Brain microvascular endothelial cell (primary cell): ENCODE results near the gene ANTXR1.

Source experiments
- DNase-seq: peaks from one replicate; pipeline ENCODE4 v3.0.0-alpha.2; 2020
- H3K27ac ChIP-seq: fragments of 250-450 bp; sonication (Bioruptor Pico); 2 replicates; pipeline ENCODE4 v1.5.1; 2020; ENCODE audit warnings: mild to moderate bottlenecking, moderate library complexity
- H3K27me3 ChIP-seq: fragments of 250-450 bp; sonication (Bioruptor Pico); replicated peaks from 2 replicates; pipeline ENCODE4 v1.5.1; 2020; ENCODE audit warnings: mild to moderate bottlenecking
- H3K36me3 ChIP-seq: fragments of 250-450 bp; sonication (Bioruptor Pico); replicated peaks from 2 replicates; pipeline ENCODE4 v1.5.1; 2020; ENCODE audit warnings: mild to moderate bottlenecking
- H3K4me3 ChIP-seq: 2 replicates; pipeline ENCODE4 v1.5.1; 2011; ENCODE audit warnings: low read depth, mild to moderate bottlenecking, control low read depth, low read length, moderate library complexity
- in situ Hi-C: cut with HindIII; loops from 2 replicates; pipeline ENCODE4 v1.10.0; 2017; ENCODE audit warnings: low sequenced_read_pairs, low pct_ligation_motif_present
- TF ChIP-seq, protein P1 (sequence below): IDR thresholded peaks from 2 replicates; pipeline ENCODE4 v1.5.1; 2011; ENCODE audit warnings: low read depth, mild to moderate bottlenecking, moderate library complexity, low read length, control low read depth, inconsistent platforms; ENCODE audit errors: missing control alignments

The ANTXR1 gene

DNA sequence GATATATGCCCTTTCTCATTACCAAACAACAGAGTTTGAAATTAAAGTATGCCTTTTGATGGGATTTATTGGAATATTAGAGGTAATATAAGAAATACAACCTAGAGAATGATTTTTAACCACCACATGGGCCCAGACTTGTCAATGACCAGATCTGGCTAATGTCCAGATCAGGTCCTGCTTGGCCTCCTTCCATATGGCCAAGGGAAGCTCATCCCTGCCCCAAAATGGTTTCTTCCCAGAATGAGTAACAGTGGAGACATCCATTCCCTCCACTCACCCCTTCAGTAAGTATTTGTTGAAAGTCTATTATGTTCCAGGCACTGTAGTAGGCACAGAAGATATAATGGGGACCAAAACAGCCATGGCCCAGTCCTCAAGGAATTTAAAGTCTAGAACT is 54.9 kb downstream of the ANTXR1 start:
- TF ChIP-seq, protein P1, sequence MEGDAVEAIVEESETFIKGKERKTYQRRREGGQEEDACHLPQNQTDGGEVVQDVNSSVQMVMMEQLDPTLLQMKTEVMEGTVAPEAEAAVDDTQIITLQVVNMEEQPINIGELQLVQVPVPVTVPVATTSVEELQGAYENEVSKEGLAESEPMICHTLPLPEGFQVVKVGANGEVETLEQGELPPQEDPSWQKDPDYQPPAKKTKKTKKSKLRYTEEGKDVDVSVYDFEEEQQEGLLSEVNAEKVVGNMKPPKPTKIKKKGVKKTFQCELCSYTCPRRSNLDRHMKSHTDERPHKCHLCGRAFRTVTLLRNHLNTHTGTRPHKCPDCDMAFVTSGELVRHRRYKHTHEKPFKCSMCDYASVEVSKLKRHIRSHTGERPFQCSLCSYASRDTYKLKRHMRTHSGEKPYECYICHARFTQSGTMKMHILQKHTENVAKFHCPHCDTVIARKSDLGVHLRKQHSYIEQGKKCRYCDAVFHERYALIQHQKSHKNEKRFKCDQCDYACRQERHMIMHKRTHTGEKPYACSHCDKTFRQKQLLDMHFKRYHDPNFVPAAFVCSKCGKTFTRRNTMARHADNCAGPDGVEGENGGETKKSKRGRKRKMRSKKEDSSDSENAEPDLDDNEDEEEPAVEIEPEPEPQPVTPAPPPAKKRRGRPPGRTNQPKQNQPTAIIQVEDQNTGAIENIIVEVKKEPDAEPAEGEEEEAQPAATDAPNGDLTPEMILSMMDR, result no peak
- Histone ChIP-seq H3K4me3 (no peak overlapping the region), H3K36me3 (peaks cover 3% of the 10 kb centered on the region), H3K27ac (no peak overlapping the region), H3K27me3 (no peaks in the 10 kb centered on the region)
- no peak for DNase-seq
- in situ Hi-C loops, result no loop called here

GRCh38 chr2:69070969-69071368 is 58.0 kb downstream of the ANTXR1 start:
- H3K27me3 ChIP-seq, result no peaks in the 10 kb centered on the region
- no peak overlapping the region for H3K4me3 ChIP-seq
- DNase-seq, result no peak
- in situ Hi-C loops, result no loop called here
- H3K36me3 ChIP-seq, result peaks cover 6% of the 10 kb centered on the region
- TF ChIP-seq, protein P1, result no peak
- no peak overlapping the region for H3K27ac ChIP-seq

- Histone ChIP-seq H3K27me3 (no peaks in the 10 kb centered on the region), H3K36me3 (peaks cover 17% of the 10 kb centered on the region), H3K27ac (no peak overlapping the region), H3K4me3 (no peak overlapping the region)
- TF ChIP-seq, protein P1, result no peak
- in situ Hi-C loops, result no loop called here
- DNase-seq, result no peak
These were observed 61.1 kb downstream of the ANTXR1 start for GRCh38 chr2:69073928-69074570.

DNA sequence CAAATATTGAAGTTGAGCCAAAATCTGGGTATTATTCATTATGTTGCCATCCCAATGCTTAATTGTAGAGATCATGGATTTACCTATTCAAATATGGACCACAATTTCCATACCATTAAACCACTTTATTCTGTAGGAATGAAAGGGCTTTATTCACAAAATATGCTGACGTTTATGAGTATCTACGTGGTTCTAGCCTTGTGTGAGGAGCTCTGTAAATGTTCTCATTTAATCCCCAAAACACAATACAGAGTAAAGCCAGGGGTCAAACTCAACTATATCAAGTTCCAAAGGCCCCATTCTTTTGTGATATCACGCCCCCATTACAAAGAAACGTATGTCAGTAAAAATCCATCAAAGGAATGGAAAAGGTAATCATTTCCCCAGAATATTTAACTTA is 61.9 kb downstream of the ANTXR1 start:
- DNase-seq, result no peak
- in situ Hi-C loops, result no loop called here
- no peak overlapping the region for H3K4me3 ChIP-seq
- H3K36me3 ChIP-seq, result peaks cover 18% of the 10 kb centered on the region
- TF ChIP-seq, protein P1, result no peak
- H3K27me3 ChIP-seq, result no peaks in the 10 kb centered on the region
- H3K27ac ChIP-seq, result no peak overlapping the region

- Histone ChIP-seq H3K27ac (no peak overlapping the region), H3K4me3 (no peak overlapping the region), H3K27me3 (no peaks in the 10 kb centered on the region), H3K36me3 (peaks cover 18% of the 10 kb centered on the region)
- DNase-seq, result no peak
- in situ Hi-C loops, result no loop called here
- TF ChIP-seq, protein P1, result no peak
These were observed 62.5 kb downstream of the ANTXR1 start for GRCh38 chr2:69075486-69075885.

- H3K27me3 ChIP-seq, result no peaks in the 10 kb centered on the region
- H3K4me3 ChIP-seq, result no peak overlapping the region
- peaks cover 15% of the 10 kb centered on the region for H3K36me3 ChIP-seq
- TF ChIP-seq, protein P1, result no peak
- no peak for DNase-seq
- in situ Hi-C loops, result no loop called here
- H3K27ac ChIP-seq, result no peak overlapping the region
These were observed 63.6 kb downstream of the ANTXR1 start for GRCh38 chr2:69076601-69077000.
